Kidney (tissue), 14 donors: Measurements from ENCODE around the gene SF3B4. TPM values are rescaled to one million over a fixed set of nuclear protein-coding genes. Genes with fewer than 3 reads are reported as not detected.
A peak's percentile ranks its signal among the peaks of the same experiment; 100 is the strongest.

Experiments
- DNase-seq, 5 donors: peaks; one replicate each; pipeline ENCODE4 v3.0.0-alpha.2; 2013 to 2020
- FAIRE-seq: peaks from 2 replicates; lab custom pipeline; 2012; peaks lifted over from hg19 to GRCh38; lab: Jason Lieb, UNC
- H3K27ac ChIP-seq, 2 donors: one replicate each; pipeline ENCODE4 v1.7.0; 2013; ENCODE audit warnings: low read depth in 2 of 2, low read length in 2 of 2, inconsistent platforms in 1 of 2
- H3K27me3 ChIP-seq: one replicate; pipeline ENCODE4 v1.7.1; 2013; ENCODE audit warnings: low read length, inconsistent platforms; ENCODE audit not compliant: control insufficient read depth, insufficient read depth
- H3K36me3 ChIP-seq, 3 donors: one replicate each; pipeline versions ENCODE4 v1.7.0 to v1.7.1; 2013; ENCODE audit warnings: low read length in 3 of 3, control low read depth in 1 of 3, inconsistent platforms in 1 of 3; ENCODE audit not compliant: insufficient read depth in 3 of 3, control insufficient read depth in 2 of 3
- H3K4me1 ChIP-seq, 3 donors: one replicate each; pipeline versions ENCODE4 v1.7.0 to v1.7.1; 2013; ENCODE audit warnings: low read length in 3 of 3, inconsistent platforms in 1 of 3, low read depth in 1 of 3; ENCODE audit not compliant: control insufficient read depth in 2 of 3, insufficient read depth in 2 of 3
- H3K4me3 ChIP-seq, 3 donors: one replicate each; pipeline versions ENCODE4 v1.7.0 to v1.8.1; 2013; ENCODE audit warnings: low read length in 3 of 3, control low read depth in 1 of 3, inconsistent platforms in 1 of 3
- H3K9ac ChIP-seq, 3 donors: one replicate each; pipeline versions ENCODE4 v1.7.0 to v1.7.1; 2013; ENCODE audit warnings: low read length in 3 of 3, control low read depth in 1 of 3, inconsistent platforms in 1 of 3
- H3K9me3 ChIP-seq, 3 donors: one replicate each; pipeline versions ENCODE4 v1.7.0 to v1.7.1; 2013; ENCODE audit warnings: low read length in 3 of 3, control low read depth in 1 of 3, inconsistent platforms in 1 of 3; ENCODE audit not compliant: control insufficient read depth in 2 of 3, insufficient read depth in 1 of 3
- CTCF ChIP-seq: IDR thresholded peaks from 3 replicates; pipeline ENCODE4 v1.5.1; 2012; ENCODE audit warnings: mild to moderate bottlenecking, moderate library complexity, borderline replicate concordance; ENCODE audit not compliant: insufficient read depth; ENCODE audit errors: extremely low read depth
- intact Hi-C: fragments of 100-400 bp; cut with DNase I; formaldehyde crosslinking; loops from one replicate; pipeline ENCODE4 v1.11.1; 2022
- polyA plus RNA-seq: library from polyadenylated mRNA; stranded (reverse); fragments of 350-450 nt; fragmentation: Illumina TruSeq; extraction: RNeasy Lipid Tissue Mini Kit (QIAGEN cat#74804); gene quantifications from one replicate; pipeline ENCODE4 v1.2.3, GENCODE V29; 2014; ENCODE audit warnings: low read depth, low replicate concordance; ENCODE audit not compliant: insufficient read depth
- total RNA-seq: library from RNA; stranded (reverse); fragmentation: NEBNext Ultra II Directional; extraction: Animal tissue kit (Norgen Biotek cat#: 25700); gene quantifications from one replicate; pipeline ENCODE4 v1.2.1, GENCODE V29; 2021
- donor health status: control.
- donor health status: control.
- donor health status: control.
- donor health status: control.
- donor health status: control.
- donor health status: DM: yes; HTN: yes; CAD: no.
- donor health status: Normal renal cell carcinoma (clear cell type).

SF3B4 gene
- total and polyA plus RNA-seq, 2 donors from 2014 or later, result 40.6 to 55.0 TPM

DNA sequence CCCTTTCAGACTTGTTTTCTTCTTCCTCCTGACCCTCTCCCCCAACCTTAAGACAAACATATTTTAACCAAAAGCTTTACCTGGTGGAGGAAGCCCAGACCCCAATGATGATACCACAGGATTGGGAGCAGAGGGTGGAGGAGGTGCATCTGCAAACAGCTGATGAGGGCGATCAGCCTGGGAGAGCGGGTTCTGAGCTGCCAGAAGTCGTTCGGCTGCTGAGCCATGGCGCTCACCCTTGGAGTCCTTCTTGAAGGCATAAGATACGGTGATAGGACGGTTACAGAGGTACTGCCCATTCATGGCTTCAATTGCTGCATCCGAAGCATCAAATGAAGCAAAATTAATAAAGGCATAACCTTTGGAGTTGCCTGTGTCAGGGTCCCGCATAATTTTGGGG is 1.3 kb downstream of the SF3B4 start:
- no peaks in the 10 kb centered on the region for H3K27me3 ChIP-seq
- H3K9me3 ChIP-seq, result no peaks in the 10 kb centered on the region
- peaks cover 12 to 48% (median 29%) of the 10 kb centered on the region in 3 donors for H3K36me3 ChIP-seq
- intact Hi-C loops, result no loop called here
- no peak for DNase-seq
- TF ChIP-seq CTCF, result no peak
- no peak overlapping the region for H3K9ac ChIP-seq
- H3K4me3 ChIP-seq, result peak overlapping the region in 2 of 3 donors; percentile 1 to 94
- H3K27ac ChIP-seq, result no peak overlapping the region
- peaks cover 5 to 18% (median 18%) of the 10 kb centered on the region in 3 donors for H3K4me1 ChIP-seq
- FAIRE-seq, result no peak

GRCh38 chr1:149925751-149926150 is 1.9 kb downstream of the SF3B4 start:
- no peak for DNase-seq
- H3K9me3 ChIP-seq, result no peaks in the 10 kb centered on the region
- H3K9ac ChIP-seq, result no peak overlapping the region
- no peak overlapping the region for H3K4me3 ChIP-seq
- intact Hi-C loops, result no loop called here
- FAIRE-seq, result no peak
- H3K27ac ChIP-seq, result no peak overlapping the region
- peaks cover 12 to 47% (median 29%) of the 10 kb centered on the region in 3 donors for H3K36me3 ChIP-seq
- no peak for TF ChIP-seq CTCF
- H3K4me1 ChIP-seq, result peaks cover 5 to 18% (median 18%) of the 10 kb centered on the region in 3 donors
- no peaks in the 10 kb centered on the region for H3K27me3 ChIP-seq

DNA sequence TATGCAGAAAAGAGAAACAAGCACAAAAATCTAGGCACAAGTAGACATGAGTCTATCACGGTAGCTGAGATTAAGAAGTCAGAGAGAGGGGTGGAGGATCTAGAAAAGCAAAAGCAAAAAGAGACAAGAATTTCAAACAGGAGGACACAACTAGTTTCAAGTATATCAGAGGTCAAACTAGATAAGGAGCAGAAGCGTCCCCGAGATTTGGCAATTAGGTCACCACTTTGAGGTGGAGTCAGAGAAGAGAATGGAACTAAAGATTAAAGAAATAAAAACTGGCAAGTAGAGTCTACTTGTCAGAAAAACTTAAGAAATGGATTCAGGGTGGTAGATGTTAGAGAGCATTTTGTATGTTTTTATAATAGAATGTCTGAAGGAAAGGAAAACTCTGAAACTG is 2.3 kb downstream of the SF3B4 start:
- no peak for DNase-seq

More for the DNA sequence above, 2.3 kb downstream of the SF3B4 start:
- peaks cover 12 to 46% (median 28%) of the 10 kb centered on the region in 3 donors for H3K36me3 ChIP-seq
- FAIRE-seq, result no peak
- no peak overlapping the region for H3K4me3 ChIP-seq
- H3K27ac ChIP-seq, result no peak overlapping the region
- peaks cover 5 to 18% (median 18%) of the 10 kb centered on the region in 3 donors for H3K4me1 ChIP-seq
- no peaks in the 10 kb centered on the region for H3K27me3 ChIP-seq
- no peak for TF ChIP-seq CTCF
- H3K9me3 ChIP-seq, result no peaks in the 10 kb centered on the region
- intact Hi-C loops, result no loop called here
- H3K9ac ChIP-seq, result no peak overlapping the region
